HG03565 (cell line): ENCODE results near the gene FOXD4L1.
"Not testable (repeated sequence)": the region's sequence is repeated elsewhere in the genome, so short reads cannot be mapped to it uniquely, and the experiment has no call there.

Source experiments
- ATAC-seq: cut with Tn5 transposase; IDR thresholded peaks from one replicate; pipeline ENCODE4 v1.9.1; 2021; ENCODE audit warnings: mild to moderate bottlenecking, moderate library complexity; ENCODE audit not compliant: unreplicated experiment

The FOXD4L1 gene

DNA sequence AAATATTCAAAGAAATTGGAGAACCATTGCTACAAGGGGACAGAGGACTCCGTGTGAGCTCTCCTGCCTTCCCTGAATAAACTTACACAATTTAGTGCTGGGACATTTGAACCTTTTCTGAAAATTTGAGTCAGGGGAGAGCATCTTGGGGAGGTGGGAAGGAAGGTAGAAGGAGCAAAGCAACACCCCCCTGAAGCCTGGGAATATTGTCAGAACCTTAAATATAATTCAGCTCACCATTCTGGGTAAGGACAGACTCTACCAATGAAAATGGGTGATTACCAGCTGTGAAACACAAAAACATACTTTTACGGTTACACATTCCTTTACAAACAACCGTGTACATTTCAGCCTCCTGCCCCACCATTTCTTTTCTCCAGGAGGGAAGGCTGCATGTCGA, at the start of gene FOXD4L1:
FOXD4L1 (plus strand) TSS at position 301 of the 400 bp plus-strand sequence. CDS start 592 bp downstream, outside the sequence.
- not testable (repeated sequence) for ATAC-seq

DNA sequence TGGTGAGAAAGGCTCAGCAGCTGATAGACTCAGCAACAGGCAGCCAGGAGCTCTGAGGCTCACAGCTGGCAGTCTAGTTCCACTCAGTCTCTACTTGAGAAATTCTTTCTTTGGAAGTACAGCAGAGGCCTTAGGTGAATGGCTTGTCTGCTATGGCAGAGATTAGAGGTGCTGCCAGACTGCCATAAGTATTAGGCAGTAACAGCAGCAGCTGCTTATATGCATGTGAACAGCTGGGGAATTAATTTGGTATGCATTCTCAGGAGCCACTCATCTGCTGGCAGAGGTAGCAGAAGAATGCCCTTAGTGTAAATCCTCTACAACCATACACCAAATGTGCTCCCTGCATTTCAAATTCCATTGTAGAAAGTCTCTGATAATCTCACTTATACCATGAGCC, 32.7 kb upstream of the FOXD4L1 start:
- not testable (repeated sequence) for ATAC-seq

DNA sequence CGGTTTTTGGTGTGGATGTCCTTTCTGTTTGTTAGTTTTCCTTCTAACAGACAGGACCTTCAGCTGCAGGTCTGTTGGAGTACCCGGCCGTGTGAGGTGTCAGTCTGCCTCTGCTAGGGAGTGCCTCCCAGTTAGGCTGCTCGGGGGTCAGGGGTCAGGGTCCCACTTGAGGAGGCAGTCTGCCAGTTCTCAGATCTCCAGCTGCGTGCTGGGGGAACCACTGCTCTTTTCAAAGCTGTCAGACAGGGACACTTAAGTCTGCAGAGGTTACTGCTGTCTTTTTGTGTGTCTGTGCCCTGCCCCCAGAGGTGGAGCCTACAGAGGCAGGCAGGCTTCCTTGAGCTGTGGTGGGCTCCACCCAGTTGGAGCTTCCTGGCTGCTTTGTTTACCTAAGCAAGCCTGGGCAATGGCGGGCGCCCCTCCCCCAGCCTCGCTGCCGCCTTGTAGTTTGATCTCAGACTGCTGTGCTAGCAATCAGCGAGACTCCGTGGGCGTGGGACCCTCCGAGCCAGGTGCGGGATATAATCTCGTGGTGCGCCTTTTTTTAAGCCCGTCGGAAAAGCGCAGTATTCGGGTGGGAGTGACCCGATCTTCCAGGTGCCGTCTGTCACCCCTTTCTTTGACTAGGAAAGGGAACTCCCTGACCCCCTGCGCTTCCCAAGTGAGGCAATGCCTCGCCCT, 21.6 kb upstream of the FOXD4L1 start:
- not testable (repeated sequence) for ATAC-seq

DNA sequence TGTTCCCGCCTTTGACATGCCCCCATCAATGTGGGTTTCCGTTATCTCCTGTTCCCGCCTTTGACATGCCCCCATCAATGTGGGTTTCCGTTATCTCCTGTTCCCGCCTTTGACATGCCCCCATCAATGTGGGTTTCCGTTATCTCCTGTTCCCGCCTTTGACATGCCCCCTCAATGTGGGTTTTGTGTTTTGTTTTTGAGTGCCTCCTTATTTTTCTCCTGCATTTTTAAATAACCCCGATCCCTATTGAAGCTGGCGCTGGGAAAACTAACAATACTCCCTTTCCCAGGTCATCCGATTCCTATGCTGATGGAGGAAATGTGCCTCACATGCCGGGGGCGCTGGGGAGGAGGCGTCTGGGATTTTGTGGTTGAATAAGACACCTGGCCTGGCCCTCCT, 1.9 kb upstream of the FOXD4L1 start:
- ATAC-seq, result not testable (repeated sequence)

DNA sequence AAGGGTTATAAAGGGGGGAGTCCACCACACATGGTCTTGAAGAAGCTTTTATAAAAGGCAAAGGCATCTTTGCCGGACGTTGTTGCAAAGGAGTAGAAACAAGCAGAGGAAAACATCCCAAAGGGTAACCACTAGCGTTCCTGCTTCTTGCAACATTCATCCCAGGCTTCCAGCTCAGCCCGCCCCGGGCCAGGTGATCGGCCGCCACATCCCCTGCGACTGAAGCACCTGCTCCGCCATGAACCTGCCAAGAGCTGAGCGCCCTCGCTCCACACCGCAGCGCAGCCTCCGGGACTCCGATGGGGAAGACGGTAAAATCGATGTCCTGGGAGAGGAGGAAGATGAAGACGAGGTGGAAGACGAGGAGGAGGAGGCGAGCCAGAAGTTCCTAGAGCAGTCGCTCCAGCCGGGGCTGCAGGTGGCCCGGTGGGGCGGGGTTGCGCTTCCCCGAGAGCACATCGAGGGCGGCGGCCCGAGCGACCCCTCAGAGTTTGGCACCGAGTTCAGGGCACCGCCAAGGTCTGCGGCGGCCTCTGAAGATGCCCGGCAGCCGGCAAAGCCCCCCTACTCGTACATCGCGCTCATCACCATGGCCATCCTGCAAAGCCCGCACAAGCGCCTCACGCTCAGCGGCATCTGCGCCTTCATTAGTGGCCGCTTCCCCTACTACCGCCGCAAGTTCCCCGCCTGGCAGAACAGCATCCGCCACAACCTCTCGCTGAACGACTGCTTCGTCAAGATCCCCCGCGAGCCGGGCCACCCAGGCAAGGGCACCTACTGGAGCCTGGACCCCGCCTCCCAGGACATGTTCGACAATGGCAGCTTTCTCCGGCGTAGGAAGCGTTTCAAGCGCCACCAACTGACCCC, 787 bp downstream of the FOXD4L1 start:
- not testable (repeated sequence) for ATAC-seq

DNA sequence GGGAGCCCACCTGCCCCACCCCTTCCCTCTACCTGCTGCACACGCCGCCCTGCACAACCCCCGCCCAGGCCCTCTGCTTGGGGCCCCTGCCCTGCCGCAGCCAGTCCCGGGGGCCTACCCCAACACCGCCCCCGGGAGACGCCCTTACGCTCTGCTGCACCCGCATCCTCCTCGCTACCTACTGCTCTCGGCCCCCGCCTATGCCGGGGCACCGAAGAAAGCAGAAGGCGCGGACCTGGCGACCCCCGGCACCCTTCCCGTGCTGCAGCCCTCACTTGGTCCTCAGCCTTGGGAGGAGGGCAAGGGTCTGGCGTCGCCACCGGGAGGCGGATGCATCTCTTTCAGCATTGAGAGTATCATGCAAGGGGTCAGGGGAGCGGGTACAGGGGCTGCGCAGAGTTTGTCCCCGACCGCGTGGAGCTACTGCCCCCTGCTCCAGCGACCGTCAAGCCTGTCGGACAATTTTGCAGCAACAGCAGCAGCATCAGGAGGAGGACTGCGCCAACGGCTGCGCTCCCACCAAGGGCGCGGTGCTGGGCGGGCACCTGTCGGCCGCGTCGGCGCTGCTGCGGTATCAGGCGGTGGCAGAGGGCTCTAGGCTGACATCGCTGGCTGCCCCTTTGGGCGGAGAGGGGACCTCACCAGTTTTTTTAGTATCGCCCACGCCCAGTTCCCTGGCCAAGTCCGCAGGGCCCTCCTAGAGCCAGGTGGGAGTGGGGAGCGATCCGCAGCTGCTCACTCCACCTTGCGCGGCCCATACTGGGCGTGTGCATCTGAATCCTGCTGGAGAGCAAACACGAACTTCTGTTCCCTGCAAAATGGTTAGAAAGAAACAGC, 1.6 kb downstream of the FOXD4L1 start:
- ATAC-seq, result not testable (repeated sequence)

DNA sequence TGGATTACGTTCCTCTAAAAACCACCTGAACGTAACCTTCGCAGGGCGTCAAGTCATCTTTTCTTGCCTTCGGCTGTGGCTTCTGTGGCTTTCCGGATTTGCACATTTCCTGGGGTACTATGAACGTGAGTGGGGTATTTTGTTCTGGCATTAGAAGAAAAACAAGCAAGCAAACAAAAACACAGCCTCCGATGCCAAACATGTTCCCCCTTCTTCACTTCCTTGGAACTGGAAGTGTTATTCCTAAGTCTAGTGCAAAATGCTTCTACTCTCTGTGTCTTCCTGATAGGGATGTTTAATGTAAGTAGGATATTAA, 2.2 kb downstream of the FOXD4L1 start:
- ATAC-seq, result not testable (repeated sequence)

DNA sequence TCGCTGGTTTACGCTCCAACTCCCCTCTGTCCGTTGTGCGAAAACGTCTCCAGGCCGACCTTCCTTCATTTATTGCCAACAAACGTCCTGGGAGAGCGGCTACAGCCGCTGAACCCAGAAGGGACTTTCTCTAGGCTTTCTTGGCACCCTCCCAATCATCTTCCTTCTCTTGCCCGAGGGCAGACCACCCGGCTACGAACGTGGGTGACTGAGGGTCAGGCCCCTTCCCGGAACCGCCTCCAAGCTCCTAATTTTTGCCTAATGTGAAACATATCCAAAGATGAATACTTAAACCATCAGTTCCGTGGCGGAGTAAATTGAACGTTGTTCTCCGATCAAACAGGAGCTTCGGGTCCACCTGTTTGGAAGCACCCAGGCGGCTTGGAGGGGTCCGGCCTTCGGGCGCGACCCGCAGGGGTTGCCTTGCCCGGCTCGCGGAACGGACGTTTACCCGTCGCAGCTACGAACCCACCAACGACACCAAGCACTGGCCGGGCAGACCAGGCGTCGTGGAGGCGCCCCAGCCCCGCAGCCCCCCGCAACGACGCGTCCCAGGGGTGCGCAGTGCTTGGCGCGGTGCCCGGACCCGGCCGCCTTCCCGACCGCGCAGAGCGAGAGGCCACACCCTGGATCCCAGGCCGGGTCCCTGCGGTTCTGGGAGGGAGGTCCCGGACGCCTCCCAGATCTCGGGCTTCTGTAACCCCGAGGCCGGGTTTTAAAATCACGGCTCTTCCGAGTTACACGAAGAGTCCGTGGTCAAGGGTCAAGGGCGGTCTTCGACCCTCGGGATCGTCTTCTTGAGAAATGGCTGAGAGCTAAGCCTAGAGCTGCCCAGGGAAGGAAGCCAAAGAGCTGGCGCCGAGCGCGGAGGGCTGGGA, 4.0 kb downstream of the FOXD4L1 start:
- ATAC-seq, result not testable (repeated sequence)

DNA sequence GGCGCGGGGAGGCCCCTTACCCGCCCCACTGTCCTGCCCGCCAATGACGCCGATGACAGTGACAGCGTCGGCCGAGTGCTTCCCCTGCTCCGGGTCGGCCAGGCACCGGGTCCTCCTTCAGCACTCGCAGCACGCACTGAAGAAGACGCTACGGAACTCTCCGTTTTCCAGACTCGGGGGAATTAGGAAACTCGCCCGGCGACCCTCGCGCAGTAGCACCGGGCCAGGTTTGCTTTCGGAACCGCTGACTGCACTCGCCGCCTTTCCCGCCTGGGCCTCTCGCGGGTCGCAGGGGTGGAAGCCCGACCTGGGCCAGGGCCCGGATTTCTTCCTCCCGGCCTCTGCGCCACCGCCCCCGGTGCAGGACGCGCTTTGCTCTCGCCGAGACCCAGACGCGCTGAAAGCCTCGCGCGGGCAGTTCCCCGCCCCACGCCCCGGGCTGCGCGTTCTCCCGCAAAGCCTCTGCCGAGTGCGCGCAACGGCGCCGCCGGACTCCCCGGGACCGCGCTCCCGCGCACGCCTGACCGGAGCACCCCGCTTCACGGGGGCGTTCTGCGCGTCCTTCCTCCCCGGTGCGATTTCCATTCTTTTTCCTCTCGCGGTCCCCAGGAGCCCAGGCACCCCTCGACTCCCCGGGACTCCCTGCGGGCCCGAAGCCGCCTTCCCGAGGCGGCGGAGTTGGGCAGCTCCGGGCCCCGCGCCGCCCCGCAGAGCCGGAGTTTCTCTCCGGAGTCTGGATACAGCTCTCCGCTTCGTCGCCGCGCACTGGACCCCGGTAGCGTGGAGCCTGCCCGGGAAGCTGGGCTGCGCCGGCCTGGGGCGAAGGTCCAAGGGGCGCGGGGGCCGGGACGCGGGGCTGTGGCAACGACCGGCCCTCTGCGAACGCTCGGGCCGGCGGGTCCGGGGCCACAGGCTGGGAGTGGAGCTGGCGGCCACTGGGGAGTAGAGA, 4.9 kb downstream of the FOXD4L1 start:
- ATAC-seq, result not testable (repeated sequence)

DNA sequence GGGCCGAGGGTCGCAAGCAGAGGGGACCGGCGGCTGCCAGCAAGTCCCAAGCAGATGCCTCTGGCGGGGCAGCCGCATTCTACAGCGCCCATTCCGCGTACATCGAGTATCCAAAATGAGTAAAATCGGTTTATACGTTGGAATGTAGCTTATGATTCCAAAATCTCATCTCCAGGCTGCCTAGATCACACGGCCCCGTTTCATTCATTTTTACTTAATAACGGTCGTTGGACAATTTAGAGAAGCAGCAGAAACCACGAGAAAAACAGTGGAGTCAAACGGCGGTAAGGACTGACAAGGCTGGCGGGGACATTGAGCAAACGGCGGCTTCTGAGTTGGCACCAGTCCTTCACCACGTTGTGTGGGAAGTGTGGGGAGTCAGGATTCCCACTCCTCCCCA, 5.6 kb downstream of the FOXD4L1 start:
- not testable (repeated sequence) for ATAC-seq

DNA sequence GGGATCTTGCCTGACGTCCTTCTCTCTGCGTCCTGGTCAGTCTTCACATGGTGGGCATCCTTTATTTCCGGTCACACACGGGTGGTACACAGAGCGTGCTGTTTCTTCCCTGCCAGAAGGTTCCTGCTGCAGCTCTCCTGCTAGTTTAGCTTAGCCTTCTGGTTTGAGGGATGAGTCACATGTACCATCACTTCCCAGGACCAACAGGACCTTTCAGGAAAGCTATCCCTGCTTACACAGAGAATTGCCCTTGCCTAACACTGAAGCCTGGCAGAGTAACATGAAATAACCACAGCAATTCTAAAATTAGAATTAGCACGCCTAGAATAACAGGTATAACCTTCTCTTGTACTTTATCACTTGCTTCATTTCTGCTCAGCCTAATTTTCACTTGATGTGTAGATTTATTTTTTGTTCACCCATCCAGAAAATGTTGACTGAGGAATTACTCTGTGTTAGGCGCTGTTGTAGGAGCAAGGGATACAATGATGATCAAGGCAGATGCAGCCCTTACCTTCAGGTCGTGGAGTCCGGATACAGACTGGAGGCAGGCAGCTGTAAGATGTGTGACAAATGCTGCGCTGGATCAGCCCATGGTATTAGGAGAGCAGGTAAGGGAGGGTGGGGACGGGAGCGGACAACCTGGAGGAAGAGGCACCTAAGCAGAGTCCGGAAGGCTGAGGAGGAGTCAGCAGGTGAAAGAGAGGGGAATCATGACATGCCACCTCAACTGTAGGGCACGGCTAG, 9.1 kb downstream of the FOXD4L1 start:
- ATAC-seq, result not testable (repeated sequence)

DNA sequence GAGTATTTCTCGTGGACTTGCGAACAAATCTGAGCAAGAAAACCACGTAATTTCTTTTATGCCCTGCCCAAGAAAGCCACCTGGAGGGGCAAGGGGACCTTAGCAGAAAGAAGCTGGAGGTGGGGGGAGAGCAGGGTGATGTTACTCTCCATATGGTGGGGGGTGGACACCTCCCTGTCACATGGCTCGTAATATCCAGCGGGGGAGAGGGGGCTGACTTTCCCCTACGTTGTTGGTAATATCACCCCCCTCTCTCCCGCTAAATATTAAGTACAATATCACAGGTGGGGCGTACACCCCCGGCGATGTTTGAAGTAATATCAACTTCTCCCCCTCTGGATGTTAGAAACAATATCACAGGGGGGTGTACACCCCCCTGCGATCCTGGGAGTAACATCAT, 9.7 kb downstream of the FOXD4L1 start:
- not testable (repeated sequence) for ATAC-seq

DNA sequence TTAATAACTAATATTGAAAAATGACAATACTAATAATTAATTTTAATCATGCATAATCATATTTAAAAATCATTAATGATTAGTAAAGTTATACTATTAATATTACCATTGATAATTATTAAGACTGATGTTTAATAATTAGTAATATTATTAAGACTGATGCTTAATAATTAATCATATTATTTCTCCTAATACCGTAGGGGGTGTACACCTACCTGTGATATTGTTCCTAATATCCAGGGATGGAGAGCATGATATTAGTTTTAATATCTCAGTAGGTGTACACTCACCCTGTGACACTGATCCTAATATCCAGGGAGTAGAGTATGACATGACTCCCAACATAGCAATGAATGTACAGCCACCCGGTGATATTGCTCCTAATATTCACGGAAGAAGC, 12.4 kb downstream of the FOXD4L1 start:
- ATAC-seq, result not testable (repeated sequence)

DNA sequence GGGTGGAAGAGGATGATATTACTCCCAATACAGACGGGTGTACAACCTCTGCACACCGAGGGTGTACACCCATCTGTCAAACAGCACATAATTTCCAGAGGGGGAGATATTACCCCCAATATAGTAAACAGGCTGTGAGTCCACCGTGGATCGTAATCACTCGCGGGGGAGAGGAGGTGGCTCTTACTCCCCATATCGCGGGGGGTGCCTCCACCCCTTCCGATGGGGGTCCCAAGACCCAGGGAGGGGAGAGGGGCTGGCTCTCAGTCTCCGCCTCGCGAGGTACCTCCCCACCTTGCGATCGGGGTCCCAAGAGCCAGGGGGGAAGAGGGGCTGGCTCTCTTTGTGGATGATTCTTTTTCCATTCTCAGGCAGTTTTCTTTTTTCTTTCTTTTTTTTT, 13.4 kb downstream of the FOXD4L1 start:
- ATAC-seq, result not testable (repeated sequence)

DNA sequence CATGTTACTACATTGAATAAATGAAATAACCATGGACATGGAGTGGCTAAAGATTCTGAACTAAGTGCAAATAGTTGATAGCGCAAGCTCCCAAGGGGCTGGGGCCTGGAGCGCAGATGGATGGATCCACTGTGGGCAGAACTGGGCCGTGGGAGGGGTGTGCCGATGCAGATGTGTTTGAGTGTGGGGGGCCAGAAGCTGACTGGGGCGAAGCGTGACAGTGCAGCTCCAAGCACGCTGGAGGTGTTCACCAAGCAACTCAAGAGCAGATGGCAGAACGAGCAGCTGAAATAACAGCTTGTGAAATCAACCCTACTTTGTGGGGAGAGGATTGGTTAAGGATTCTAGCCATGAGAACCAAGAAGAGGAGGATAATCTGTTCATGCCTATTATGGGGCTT, 17.0 kb downstream of the FOXD4L1 start:
- ATAC-seq, result not testable (repeated sequence)

DNA sequence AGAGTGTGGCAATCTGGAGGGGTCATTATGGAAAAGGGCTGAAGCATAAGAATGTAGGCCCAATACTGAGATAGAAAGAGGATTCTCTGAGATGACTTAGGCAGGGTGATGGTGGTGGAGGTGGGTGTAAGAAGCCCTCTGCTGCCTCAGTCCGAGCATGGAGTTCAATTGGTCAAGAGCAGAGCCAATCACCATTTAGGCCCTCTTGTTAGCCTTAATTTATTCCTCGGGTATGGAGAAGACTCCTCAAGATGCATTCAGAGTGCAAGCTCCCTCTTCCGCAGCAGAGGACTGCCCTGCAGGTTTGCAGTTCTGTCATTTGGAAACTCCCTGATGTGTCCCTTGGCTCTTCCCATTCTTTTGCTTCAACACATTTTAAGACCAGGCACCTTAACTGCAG, 17.5 kb downstream of the FOXD4L1 start:
- ATAC-seq, result not testable (repeated sequence)

DNA sequence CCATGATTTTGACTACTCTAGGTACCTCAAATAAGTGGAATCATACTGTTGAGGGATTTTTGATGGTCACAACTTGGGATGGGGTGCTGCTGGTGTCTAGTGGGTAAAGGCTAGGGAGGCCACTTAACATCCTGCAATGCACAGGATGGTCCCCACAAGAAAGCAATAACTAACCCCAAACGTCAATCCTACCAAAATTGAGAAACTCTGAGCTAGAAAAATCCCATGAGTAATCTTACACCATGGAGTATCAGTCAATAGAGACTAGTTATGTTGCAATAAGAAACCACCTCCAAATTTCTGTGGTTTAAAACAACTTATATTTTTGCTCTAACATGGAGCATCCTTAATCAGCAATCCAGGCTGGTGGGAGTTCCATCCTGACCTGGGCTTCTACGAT, 18.6 kb downstream of the FOXD4L1 start:
- ATAC-seq, result not testable (repeated sequence)

DNA sequence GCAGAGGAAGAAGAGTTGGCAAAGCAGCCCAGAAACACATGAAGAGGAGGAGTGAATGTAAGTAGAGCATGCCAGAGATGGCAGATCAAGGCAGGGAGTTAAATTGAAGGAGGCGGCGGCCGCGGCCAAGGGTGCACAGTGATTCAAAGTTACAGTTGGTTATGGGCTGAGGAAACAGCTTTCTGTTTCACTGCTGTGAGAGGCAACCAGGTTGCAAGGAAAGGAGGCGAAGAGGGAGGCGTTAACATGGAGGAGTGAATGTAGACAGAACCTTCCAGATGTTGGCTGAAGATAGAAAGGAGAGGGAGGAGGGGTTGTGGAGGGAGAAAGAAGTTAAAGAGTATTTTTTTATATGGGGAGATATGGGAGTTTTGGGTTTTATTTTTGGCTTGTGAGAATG, 22.4 kb downstream of the FOXD4L1 start:
- not testable (repeated sequence) for ATAC-seq
